ENCODE results near the gene VPS35.
"Not testable (repeated sequence)": the region's sequence is repeated elsewhere in the genome, so short reads cannot be mapped to it uniquely, and the experiment has no call there.

Gene VPS35

DNA sequence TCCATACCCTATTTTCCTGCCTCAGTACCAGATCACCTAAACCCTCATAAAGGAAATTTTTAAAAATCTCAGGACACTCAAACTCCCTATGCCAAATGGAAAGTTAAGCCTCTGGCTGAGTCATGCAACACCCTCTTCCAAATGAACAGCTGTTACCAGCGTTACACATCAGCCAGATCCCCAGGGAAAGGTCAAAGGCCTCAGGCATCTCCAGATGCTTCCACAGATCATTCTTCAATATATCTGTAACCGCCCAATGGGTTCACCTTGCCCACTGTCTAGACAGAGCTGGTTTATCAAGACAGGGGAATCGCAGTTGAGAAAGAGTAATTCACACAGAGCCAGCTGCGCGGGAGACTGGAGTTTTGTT, 38.7 kb downstream of the VPS35 start:
- DNase-seq = peak; percentile 34

GRCh38 chr16:46649588-46650253, 39.3 kb downstream of the VPS35 start:
- DNase-seq = peak; percentile 30

DNA sequence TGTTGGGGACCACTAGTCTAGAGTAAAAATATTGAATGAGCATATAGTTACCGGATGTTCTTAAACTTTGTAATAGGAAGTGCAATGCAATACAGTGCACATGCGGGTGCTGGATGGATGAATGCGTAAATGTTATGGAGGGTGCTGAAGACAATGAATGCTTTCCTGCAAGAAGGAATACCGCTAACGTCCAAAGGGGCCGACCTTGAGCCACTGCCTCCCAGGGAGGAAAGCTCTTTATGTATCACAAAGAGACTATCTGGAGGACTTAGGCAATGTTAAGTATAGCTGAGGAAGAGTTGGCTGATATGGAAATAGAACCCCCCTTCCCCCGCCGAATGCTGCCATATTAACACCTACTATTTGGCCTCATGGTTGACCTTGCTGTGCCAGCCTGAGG, 40.3 kb downstream of the VPS35 start:
- DNase-seq = no peak

DNA sequence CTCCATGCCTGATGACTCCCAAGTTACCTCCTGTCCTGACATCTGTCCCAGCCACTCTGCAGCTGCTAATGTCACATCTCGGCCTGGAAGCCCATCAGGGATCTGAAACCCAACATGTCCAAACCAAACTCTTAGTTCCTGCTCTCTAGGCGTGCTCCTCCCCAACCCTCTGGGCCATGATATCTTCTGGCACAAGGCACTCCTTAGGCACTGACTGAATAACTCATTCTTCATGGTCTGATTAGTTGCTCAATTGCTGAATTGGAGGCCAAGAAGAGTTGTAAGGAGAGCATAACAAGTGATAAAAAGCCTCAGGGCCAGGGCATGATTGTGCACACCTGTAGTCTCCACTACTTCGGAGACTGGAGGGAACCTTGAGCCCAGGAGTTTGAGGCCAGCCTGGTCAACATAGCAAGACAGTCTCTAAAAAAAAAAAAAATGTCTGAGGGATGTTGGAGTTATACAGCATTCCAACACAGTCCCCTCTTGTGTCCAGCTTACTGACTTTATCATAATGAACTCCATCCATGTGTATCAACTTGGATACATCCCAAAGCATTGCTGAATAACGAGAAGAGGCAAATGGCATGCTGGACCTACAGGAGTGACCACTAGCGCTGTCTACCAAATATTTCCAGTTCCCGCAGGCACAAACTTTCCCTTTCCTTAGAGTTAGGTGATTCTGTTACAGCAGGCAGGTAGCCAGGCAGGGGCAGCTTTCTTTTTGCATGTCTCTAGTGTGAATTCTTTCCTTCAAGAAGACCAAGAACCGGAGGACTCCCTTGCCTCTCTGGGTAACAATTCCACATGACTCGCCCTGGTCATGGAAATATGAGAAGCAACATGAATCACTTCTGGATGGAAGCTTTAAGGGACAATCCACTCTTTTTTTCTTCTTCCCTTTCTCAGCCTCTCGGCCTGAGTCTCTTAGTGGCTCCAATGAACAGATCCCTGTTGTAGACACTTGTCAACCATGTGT, 49.7 kb downstream of the VPS35 start:
- DNase-seq = peak; percentile 64

GRCh38 chr16:46632778-46633733, 55.9 kb downstream of the VPS35 start:
- DNase-seq = no peak

GRCh38 chr16:46629331-46630219, 59.4 kb downstream of the VPS35 start:
- peak; percentile 65 for DNase-seq

GRCh38 chr16:46627746-46628145, 61.2 kb downstream of the VPS35 start:
- no peak for DNase-seq

GRCh38 chr16:46626681-46627080, 62.3 kb downstream of the VPS35 start:
- not testable (repeated sequence) for DNase-seq

GRCh38 chr16:46624862-46625261, 64.1 kb downstream of the VPS35 start:
- DNase-seq = not testable (repeated sequence)

GRCh38 chr16:46623707-46624106, 65.3 kb downstream of the VPS35 start:
- DNase-seq = not testable (repeated sequence)

DNA sequence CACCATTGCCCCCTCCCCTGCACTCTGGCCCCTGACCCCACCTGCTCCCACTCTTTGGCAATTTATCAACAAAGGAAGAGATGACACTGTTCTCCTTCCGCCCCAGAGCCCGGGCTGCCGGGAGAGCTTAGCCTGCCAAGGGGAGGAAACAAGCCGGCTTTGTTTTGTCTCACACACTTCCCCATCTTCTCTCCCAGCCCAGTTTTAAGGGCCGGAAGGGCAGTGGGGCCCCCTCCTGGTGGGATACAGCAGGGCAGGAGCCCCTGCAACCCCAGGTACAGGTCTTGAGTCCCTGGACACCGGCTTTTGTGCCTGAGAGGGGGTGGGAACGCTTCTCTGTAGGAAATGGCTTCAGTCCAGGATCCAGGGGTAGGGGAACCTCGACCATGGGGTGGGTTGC, 65.7 kb downstream of the VPS35 start:
- DNase-seq = not testable (repeated sequence)

DNA sequence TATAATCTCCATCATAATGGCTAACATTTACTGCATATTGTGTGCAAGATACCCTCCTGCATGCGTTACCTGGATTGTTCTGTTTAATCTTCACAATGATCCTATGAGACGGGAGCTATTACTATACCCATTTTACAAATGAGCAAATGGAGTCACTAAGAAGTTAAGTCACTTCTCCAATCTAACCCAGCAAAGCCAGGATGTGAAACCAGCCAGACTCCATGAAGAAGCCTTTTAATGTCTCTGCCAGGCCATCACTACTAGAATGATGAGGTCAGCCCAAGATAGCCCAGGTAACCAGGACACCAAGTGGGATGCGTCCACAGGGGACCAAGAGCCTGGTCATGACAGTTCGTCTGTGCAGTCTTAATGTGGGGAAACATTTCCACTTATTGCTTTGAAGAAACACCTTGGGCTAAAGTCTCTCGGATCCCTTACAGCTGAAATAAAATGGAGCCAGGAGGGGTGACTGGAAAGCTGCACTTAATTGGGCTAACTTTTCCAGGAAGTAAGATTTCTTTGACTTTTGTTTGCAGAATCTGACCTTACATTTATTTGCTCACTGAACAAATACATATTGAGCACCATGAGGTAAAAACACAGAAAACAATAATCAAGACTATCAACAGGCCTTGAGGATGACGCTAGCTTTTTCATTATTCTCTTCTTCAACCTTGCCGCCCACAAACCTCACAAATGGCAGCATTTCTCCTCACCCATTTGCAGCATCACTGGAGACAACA, 66.9 kb downstream of the VPS35 start:
- no peak for DNase-seq

DNA sequence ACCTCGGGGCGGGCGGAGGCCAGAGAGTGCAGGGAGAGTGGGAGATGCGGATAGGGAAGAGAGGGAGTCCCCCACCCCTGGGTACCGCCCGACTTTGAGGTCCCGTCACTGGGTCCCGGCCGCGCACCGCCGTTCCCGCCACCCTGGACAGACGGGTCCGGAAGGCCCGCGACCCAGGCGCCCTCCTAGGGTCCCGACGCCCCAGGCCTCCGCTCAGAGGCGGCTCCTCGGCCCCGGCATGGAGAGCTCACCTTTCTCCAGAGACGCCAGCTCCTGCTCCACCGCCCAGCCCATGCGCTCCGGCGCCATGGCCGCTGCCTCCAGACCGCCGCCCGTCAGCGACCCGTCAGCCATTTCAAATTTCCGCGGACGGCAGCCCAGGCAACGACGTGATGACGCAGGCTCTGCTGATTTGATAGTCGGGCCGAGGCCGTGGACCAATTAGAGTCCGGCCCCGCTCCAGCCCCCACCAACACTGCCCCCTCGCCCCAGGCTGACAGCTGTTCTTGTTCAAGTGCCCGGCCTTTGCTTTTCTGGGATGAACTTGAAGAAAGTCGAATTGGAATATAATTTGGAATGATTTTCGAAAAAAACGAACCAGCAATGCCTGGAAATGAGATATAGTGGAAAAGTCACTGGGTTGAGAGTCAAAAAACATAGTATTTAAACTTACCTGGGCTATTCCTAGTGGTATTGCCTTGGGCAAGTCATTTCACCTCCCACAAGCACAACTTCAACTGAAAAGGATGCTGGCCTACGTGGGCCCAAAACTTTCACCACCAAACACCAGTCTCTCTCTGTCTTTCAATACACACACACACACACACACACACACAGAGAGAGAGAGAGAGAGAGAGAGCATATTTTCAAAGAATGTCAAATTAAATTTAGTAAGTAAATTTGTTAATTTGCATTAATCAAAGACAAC, 67.7 kb downstream of the VPS35 start, which contains the start of gene SHCBP1:
SHCBP1 (minus strand) TSS at position 374 of the 928 bp plus-strand sequence; CDS start at position 354, 20 bp downstream.
- peak; percentile 88 for DNase-seq

GRCh38 chr16:46620266-46621005, 68.5 kb downstream of the VPS35 start:
- DNase-seq = peak; percentile 48

- DNase-seq = no peak
Observed at GRCh38 chr16:46618516-46618915, 70.5 kb downstream of the VPS35 start.

DNA sequence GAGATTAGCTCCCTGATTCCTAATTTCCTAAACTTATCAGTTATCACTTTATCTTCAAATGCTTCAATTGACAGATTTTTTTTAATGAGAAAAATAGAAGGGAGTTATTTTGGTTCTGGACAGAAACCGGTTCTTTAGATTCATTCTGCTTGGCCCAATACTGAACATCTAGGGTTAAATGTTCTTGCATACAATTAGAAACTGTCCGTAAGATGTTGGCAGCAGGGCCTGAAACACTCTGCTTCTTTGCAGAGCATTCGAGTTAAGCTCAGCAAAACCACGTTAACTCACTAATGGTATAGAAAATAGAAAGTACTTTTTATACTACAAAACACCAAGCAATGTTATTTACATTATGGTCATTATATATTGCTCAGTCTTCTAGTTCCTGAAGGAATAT, 75.0 kb downstream of the VPS35 start:
- DNase-seq = no peak

DNA sequence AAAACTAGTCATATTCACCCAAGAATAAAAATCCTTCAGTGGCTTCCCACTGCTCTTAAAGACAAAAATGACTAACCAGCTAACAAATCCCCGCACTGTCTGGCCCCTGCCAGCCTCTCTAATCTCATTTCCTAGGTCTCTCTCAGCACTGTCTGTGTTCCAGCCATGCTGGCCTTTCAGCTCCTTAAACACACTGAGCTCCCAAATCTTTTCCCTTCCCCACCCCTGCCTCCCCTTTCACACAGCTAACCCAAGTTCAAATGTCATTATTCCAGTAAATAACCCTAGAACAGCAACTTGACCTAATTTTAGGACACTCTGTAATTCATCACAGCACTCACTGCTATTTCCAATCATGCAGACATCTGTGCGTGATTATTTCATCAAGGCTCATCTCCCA, 75.6 kb downstream of the VPS35 start:
- no peak for DNase-seq

GRCh38 chr16:46612121-46612520, 76.9 kb downstream of the VPS35 start:
- no peak for DNase-seq

DNA sequence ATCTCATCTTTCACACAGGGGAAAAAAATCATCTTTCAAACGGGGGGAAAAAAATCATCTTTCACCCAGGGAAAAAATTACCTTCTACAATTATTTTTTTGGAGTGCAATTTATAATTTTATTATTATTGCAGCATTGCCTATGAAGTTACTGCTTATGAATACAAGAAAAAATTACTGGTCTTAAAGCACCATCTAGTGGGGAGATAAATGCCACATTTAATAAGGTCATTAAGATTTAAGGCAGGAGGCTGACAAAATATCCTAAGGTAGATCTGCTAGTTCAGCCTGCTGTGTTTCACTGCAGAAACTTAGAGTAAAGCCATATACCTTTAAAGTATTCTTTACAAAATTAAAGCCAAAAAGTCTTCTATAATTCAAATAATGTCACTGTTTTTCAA, 81.4 kb downstream of the VPS35 start:
- peak; percentile 38 for DNase-seq

All from fibroblast of skin of right biceps (primary cell).